HEK293 (cell line): ENCODE measurements around the gene S100A3.

Source experiments
- HOXD13 ChIP-seq: sonication (generic); formaldehyde crosslinking; IDR thresholded peaks from 2 replicates; pipeline ENCODE4 v1.8.0; 2022; ENCODE audit warnings: missing genetic modification reagents, borderline replicate concordance
- KLF9 ChIP-seq: fragments of 450-650 bp; formaldehyde crosslinking; IDR thresholded peaks from 2 replicates; pipeline ENCODE4 v1.5.1; 2016; ENCODE audit warnings: missing biosample characterization, missing genetic modification characterization, low read depth
- MEIS1 ChIP-seq: sonication (generic); formaldehyde crosslinking; IDR thresholded peaks from 2 replicates; pipeline ENCODE4 v1.8.1; 2022; ENCODE audit warnings: missing genetic modification reagents, mild to moderate bottlenecking, borderline replicate concordance
- REPIN1 ChIP-seq: fragments of 450-650 bp; formaldehyde crosslinking; IDR thresholded peaks from 2 replicates; pipeline ENCODE4 v1.5.1; 2017; ENCODE audit warnings: missing biosample characterization, missing genetic modification characterization, low read depth
- TCF7L2 ChIP-seq: IDR thresholded peaks from 2 replicates; pipeline ENCODE4 v1.6.1; 2011; ENCODE audit warnings: low read depth, mild to moderate bottlenecking, inconsistent platforms, low read length, moderate library complexity, borderline replicate concordance
- ZNF114 ChIP-seq: fragments of 450-650 bp; formaldehyde crosslinking; IDR thresholded peaks from 2 replicates; pipeline ENCODE4 v1.5.0; 2017; ENCODE audit warnings: missing biosample characterization, missing genetic modification characterization
- ZNF157 ChIP-seq: fragments of 450-650 bp; formaldehyde crosslinking; IDR thresholded peaks from 2 replicates; pipeline ENCODE4 v1.5.1; 2016; ENCODE audit warnings: missing biosample characterization, missing genetic modification characterization
- ZNF174 ChIP-seq: fragments of 450-650 bp; formaldehyde crosslinking; IDR thresholded peaks from 2 replicates; pipeline ENCODE4 v1.5.0; 2017; ENCODE audit warnings: missing biosample characterization, mild to moderate bottlenecking, missing genetic modification characterization
- ZNF175 ChIP-seq: fragments of 450-650 bp; formaldehyde crosslinking; IDR thresholded peaks from 2 replicates; pipeline ENCODE4 v1.5.1; 2016; ENCODE audit warnings: missing biosample characterization, missing genetic modification characterization
- ZNF529 ChIP-seq: fragments of 450-650 bp; formaldehyde crosslinking; IDR thresholded peaks from 2 replicates; pipeline ENCODE4 v1.5.1; 2017; ENCODE audit warnings: missing genetic modification characterization, missing biosample characterization; ENCODE audit not compliant: insufficient replicate concordance
- ZNF837 ChIP-seq: fragments of 450-650 bp; formaldehyde crosslinking; IDR thresholded peaks from 2 replicates; pipeline ENCODE4 v1.5.1; 2016; ENCODE audit warnings: missing biosample characterization, missing genetic modification characterization
- TF ChIP-seq, protein P1 (sequence below): fragments of 450-650 bp; formaldehyde crosslinking; IDR thresholded peaks from 2 replicates; pipeline ENCODE4 v1.5.1; 2016; ENCODE audit warnings: missing biosample characterization, missing genetic modification characterization
- TF ChIP-seq, protein P2 (sequence below): fragments of 450-650 bp; formaldehyde crosslinking; IDR thresholded peaks from 2 replicates; pipeline ENCODE4 v1.5.1; 2016; ENCODE audit warnings: missing biosample characterization, missing genetic modification characterization

DNA sequence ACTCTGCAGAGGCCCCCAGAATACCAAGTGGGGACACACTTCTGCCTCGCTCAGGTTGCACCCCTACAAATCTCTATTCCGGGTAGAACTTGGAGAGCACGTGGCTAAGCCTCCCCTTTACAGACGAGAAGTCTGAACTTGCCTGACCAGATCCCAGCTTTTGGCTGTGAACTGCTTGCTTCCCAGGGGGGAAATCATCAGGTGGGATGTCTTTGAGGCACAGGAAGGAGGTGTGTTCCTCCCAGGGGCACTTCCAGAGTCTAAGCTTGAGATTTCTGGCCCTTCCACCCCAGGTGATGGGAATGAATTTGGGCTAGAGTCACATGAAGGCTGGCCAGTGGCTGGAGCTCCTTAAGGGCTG lies 1.3 kb upstream of the S100A3 start:
- TF ChIP-seq, protein P1, sequence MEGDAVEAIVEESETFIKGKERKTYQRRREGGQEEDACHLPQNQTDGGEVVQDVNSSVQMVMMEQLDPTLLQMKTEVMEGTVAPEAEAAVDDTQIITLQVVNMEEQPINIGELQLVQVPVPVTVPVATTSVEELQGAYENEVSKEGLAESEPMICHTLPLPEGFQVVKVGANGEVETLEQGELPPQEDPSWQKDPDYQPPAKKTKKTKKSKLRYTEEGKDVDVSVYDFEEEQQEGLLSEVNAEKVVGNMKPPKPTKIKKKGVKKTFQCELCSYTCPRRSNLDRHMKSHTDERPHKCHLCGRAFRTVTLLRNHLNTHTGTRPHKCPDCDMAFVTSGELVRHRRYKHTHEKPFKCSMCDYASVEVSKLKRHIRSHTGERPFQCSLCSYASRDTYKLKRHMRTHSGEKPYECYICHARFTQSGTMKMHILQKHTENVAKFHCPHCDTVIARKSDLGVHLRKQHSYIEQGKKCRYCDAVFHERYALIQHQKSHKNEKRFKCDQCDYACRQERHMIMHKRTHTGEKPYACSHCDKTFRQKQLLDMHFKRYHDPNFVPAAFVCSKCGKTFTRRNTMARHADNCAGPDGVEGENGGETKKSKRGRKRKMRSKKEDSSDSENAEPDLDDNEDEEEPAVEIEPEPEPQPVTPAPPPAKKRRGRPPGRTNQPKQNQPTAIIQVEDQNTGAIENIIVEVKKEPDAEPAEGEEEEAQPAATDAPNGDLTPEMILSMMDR (tag by site-specific recombination): no peak
- TF ChIP-seq, protein P2, sequence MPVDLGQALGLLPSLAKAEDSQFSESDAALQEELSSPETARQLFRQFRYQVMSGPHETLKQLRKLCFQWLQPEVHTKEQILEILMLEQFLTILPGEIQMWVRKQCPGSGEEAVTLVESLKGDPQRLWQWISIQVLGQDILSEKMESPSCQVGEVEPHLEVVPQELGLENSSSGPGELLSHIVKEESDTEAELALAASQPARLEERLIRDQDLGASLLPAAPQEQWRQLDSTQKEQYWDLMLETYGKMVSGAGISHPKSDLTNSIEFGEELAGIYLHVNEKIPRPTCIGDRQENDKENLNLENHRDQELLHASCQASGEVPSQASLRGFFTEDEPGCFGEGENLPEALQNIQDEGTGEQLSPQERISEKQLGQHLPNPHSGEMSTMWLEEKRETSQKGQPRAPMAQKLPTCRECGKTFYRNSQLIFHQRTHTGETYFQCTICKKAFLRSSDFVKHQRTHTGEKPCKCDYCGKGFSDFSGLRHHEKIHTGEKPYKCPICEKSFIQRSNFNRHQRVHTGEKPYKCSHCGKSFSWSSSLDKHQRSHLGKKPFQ: no peak
- no peak for TF ChIP-seq KLF9
- TF ChIP-seq TCF7L2: no peak
- no peak for TF ChIP-seq ZNF529 (tag by site-specific recombination)
- TF ChIP-seq ZNF175: no peak
- TF ChIP-seq ZNF157 (tag by site-specific recombination): no peak
- TF ChIP-seq MEIS1 (CRISPR knock-in tag): no peak
- TF ChIP-seq ZNF174 (tag by site-specific recombination): no peak
- no peak for TF ChIP-seq ZNF837 (tag by site-specific recombination)
- no peak for TF ChIP-seq REPIN1
- TF ChIP-seq HOXD13 (CRISPR knock-in tag): no peak
- no peak for TF ChIP-seq ZNF114 (tag by site-specific recombination)
